Nephron progenitor cell (in vitro differentiated cells): Measurements from ENCODE around the gene CIT.
"Not testable (repeated sequence)": the region's sequence is repeated elsewhere in the genome, so short reads cannot be mapped to it uniquely, and the experiment has no call there.

Source experiments
- DNase-seq: peaks from one replicate; pipeline ENCODE4 v3.0.0; 2021
- H3K27ac Mint-ChIP-seq: 2 replicates; pipeline ENCODE4 v1.8.0; 2021; ENCODE audit warnings: mild to moderate bottlenecking, moderate library complexity, mixed read lengths
- H3K27me3 Mint-ChIP-seq: 2 replicates; pipeline ENCODE4 v1.8.0; 2021; ENCODE audit warnings: mild to moderate bottlenecking, low read depth, mixed read lengths; ENCODE audit not compliant: poor library complexity
- H3K36me3 Mint-ChIP-seq: 2 replicates; pipeline ENCODE4 v1.8.0; 2021; ENCODE audit warnings: low read depth, mixed read lengths
- H3K4me1 Mint-ChIP-seq: 2 replicates; pipeline ENCODE4 v1.8.0; 2021; ENCODE audit warnings: mixed read lengths
- H3K4me3 Mint-ChIP-seq: 2 replicates; pipeline ENCODE4 v1.8.0; 2021; ENCODE audit warnings: mild to moderate bottlenecking, moderate library complexity, mixed read lengths
- H3K9me3 Mint-ChIP-seq: 2 replicates; pipeline ENCODE4 v1.8.0; 2021; ENCODE audit warnings: mild to moderate bottlenecking, moderate library complexity, mixed read lengths
- TF ChIP-seq, protein P1 (sequence below): fragments of 200-600 bp; sonication (generic); IDR thresholded peaks from 2 replicates; pipeline ENCODE4 v1.5.0; 2021; ENCODE audit warnings: antibody characterized with exemption

The CIT gene

DNA sequence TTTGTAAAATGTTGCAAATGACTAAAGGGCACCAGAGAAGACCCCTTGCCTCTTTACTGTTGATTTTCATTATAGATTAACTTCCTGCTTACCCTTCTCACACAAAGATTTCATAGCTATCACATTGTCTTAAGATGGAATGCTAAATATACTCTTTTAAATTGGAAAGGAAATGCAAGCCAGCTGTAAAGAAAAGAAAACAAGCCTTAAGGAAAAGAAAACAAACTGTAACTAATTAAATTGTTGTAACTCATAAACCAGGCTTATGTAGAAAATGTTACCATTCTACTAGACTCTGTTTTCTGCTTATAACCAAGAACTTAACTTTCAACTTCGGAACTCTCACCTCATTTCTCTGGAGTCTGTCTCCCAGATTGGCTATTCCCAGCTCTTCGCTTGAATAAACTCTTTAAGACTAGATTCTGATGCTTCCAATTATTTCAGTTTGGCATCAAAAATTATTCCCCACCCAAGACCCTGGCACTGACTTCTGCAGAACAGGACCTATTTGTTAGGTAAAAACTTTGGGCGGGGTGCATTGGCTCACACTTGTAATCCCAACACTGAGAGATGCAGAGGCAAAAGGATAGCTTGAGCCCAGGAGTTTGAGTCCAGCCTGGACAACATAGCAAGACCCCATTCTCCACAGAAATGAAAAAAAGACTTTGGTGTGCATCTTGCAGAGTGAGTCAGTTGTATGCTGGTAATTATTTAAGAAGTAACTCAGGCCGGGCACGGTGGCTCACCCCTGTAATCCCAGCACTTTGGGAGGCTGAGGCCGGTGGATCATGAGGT is 36.6 kb upstream of the CIT start:
- peaks cover 3% of the 10 kb centered on the region for H3K27me3 Mint-ChIP-seq
- H3K4me1 Mint-ChIP-seq = no peaks in the 10 kb centered on the region
- TF ChIP-seq, protein P1, sequence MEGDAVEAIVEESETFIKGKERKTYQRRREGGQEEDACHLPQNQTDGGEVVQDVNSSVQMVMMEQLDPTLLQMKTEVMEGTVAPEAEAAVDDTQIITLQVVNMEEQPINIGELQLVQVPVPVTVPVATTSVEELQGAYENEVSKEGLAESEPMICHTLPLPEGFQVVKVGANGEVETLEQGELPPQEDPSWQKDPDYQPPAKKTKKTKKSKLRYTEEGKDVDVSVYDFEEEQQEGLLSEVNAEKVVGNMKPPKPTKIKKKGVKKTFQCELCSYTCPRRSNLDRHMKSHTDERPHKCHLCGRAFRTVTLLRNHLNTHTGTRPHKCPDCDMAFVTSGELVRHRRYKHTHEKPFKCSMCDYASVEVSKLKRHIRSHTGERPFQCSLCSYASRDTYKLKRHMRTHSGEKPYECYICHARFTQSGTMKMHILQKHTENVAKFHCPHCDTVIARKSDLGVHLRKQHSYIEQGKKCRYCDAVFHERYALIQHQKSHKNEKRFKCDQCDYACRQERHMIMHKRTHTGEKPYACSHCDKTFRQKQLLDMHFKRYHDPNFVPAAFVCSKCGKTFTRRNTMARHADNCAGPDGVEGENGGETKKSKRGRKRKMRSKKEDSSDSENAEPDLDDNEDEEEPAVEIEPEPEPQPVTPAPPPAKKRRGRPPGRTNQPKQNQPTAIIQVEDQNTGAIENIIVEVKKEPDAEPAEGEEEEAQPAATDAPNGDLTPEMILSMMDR = no peak
- no peak overlapping the region for H3K27ac Mint-ChIP-seq
- H3K9me3 Mint-ChIP-seq = peaks cover 3% of the 10 kb centered on the region
- H3K4me3 Mint-ChIP-seq = no peak overlapping the region
- DNase-seq = no peak
- H3K36me3 Mint-ChIP-seq = no peaks in the 10 kb centered on the region

DNA sequence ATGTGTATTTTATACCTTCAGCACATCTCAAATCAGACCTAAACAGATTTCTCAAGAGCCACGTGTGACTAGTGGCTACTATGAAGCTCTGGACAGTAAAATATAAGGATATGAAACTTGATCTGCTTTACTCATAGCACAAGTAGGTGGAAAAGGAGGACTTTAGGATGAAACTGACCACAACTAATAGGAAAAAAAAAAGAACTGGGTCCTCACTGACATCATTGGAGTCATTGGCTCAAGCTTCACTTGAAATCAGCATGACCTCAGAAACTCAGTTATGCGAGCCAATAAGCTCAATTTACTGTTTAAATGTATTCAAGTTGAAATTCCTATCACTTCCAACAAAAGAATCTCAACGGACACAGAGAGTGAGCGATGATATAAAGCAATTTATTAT is 34.1 kb upstream of the CIT start:
- no peak for DNase-seq
- Mint-ChIP-seq H3K36me3 (no peaks in the 10 kb centered on the region), H3K4me1 (peaks cover 7% of the 10 kb centered on the region), H3K27ac (no peak overlapping the region), H3K9me3 (no peaks in the 10 kb centered on the region), H3K27me3 (peaks cover 9% of the 10 kb centered on the region), H3K4me3 (no peak overlapping the region)
- TF ChIP-seq, protein P1 = no peak

DNA sequence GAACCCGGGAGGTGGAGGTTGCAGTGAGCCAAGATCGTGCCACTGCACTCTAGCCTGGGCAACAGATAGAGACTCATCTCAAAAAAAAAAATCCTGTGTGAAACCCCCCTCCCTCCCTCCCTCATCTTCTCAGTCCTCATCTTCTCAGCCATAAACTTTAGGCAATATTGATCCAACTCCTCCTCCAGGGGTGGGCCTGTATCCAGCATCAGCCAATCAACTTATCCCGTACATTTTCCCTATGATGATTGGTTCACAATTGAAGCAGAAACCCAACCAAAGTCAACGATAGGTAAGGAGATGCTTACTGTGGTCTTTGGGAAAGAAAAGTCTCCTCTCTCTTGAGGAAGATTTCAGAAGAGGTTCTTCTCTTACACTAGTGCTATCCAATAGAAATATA is 33.5 kb upstream of the CIT start:
- TF ChIP-seq, protein P1 = no peak
- DNase-seq = no peak

DNA sequence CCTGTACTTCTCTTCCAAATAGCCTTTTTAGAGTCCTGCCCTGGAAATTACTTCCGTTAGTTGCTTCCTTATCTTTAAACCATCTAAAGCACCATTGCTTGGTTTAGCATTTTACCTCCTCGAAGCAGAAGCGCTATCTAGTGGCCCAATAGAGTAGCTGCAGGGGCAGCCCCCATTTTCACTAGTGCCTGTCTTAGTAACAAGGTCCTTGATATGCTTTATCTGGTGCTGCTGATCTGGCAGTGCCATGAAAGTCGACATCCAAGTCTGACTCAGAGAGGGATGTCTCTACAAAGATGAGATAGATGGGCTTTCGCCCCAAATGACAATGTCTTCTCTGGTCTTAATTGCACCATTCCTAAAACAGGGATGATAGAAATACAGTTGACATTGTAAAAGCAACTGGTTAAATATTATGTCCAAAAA is 25.0 kb upstream of the CIT start:
- no peak overlapping the region for H3K4me3 Mint-ChIP-seq
- H3K9me3 Mint-ChIP-seq = no peaks in the 10 kb centered on the region
- no peak overlapping the region for H3K27ac Mint-ChIP-seq
- peaks cover 17% of the 10 kb centered on the region for H3K4me1 Mint-ChIP-seq
- peaks cover 17% of the 10 kb centered on the region for H3K27me3 Mint-ChIP-seq
- DNase-seq = peak; percentile 64
- TF ChIP-seq, protein P1 = peak; percentile 91
- no peaks in the 10 kb centered on the region for H3K36me3 Mint-ChIP-seq

More for the DNA sequence above, 33.5 kb upstream of the CIT start:
- Mint-ChIP-seq H3K9me3 (no peaks in the 10 kb centered on the region), H3K27ac (no peak overlapping the region), H3K4me1 (peaks cover 10% of the 10 kb centered on the region), H3K36me3 (no peaks in the 10 kb centered on the region), H3K4me3 (no peak overlapping the region), H3K27me3 (peaks cover 9% of the 10 kb centered on the region)

DNA sequence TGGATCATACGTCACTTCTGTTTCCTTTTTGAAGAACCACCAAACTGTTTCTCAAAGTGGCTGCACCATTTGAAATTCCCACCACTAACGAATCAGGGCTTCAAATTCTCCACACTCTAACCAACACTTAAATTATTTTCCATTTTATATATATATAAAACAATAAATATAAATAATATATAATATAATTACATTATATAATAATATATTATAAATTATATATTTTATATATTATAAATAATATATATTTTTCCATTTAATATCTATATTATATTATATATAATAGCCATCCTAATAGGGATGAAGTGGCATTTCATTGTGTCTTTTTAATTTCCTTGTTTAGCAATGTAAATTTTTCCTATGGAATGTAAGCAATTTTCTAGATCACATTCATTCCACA is 24.6 kb upstream of the CIT start:
- Mint-ChIP-seq H3K27me3 (peaks cover 19% of the 10 kb centered on the region), H3K9me3 (no peaks in the 10 kb centered on the region), H3K4me3 (no peak overlapping the region), H3K27ac (no peak overlapping the region), H3K36me3 (no peaks in the 10 kb centered on the region), H3K4me1 (peaks cover 16% of the 10 kb centered on the region)
- DNase-seq = no peak
- TF ChIP-seq, protein P1 = no peak

DNA sequence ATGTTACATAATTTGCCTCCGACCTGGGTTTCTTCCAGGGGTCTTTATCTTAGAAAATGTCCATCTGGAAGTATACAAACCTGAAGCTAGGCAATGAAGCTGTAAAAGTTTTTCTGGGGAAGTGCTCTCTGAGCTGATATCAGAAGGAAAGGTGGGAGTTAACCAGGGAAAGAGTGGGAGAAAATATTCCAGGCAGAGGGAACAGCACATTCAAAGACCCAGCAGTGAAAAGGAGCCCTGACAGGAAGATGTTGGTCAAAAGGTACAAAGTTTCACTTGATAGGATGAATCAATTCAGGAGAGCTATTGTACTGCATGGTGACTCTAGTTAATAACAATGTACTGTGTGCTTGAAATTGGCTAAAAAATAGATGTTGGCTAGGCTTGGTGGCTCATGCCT is 17.8 kb upstream of the CIT start:
- Mint-ChIP-seq H3K9me3 (peaks cover 12% of the 10 kb centered on the region), H3K27me3 (peaks cover 24% of the 10 kb centered on the region), H3K4me1 (no peaks in the 10 kb centered on the region), H3K27ac (no peak overlapping the region), H3K36me3 (no peaks in the 10 kb centered on the region), H3K4me3 (no peak overlapping the region)
- no peak for DNase-seq
- TF ChIP-seq, protein P1 = no peak

DNA sequence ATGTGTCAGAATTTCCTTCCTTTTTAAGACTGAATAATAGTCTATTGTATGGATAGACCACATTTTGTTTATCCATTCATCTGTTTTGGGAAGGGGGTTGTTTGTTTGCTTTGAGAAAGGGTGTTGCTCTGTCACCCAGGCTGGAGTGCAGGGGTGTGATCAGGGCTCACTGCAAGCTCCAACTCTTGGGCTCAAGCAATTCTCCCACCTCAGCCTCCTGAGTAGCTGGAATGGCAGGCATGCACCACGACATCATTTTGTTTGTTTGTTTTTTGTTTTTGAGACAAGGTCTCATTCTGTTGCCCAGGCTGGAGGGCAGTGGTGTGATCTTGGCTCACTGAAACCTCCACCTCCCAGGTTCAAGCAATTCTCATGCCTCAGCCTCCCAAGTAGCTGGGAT is 15.5 kb upstream of the CIT start:
- Mint-ChIP-seq H3K9me3 (peaks cover 24% of the 10 kb centered on the region), H3K27me3 (peaks cover 27% of the 10 kb centered on the region)
- H3K27ac Mint-ChIP-seq, DNase-seq, H3K4me1 Mint-ChIP-seq, H3K4me3 Mint-ChIP-seq, H3K36me3 Mint-ChIP-seq: not testable (repeated sequence)
